HPDE6-E6E7 (cell line): ENCODE measurements around the gene OCRL.

Experiments used
- DNase-seq: peaks from one replicate; pipeline ENCODE4 v3.0.0; 2011; ENCODE audit warnings: missing footprints; ENCODE audit errors: extremely low spot score

OCRL gene

DNA sequence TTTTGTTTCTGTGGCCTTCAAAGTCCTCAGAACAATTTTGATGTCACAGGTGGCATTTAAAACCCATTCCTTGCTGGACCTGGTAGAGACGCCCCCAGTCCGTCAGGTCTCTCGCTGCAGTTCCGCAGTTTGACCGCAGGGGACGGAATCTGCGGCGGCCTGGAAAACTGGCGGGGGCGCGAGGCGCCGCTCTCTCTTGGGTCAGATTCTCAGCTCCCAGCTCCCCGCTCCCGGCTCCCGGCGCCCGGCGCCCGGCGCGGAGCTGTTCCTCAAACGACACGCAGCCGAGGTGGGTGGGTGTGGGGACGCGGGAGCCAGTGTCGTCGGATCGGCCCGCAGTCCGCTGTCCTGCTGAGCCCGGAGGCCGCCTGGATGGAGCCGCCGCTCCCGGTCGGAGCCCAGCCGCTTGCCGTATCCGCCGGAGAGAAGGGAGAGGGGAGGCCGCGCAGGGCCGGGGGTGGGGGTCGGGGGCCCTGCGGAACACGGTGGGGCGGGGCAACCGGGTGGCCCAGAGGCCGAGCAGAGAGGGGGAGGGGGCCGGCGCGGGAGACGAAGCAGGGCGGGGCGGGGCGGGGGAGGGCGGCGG lies at the start of gene OCRL:
TSS of gene OCRL (plus strand) at position 192 of the 586 bp plus-strand sequence. CDS start at position 373, 181 bp downstream.
- DNase-seq: peak; percentile 55

- DNase-seq: no peak
Measured at GRCh38 chrX:129490330-129490729, 49.7 kb upstream of the OCRL start.

DNA sequence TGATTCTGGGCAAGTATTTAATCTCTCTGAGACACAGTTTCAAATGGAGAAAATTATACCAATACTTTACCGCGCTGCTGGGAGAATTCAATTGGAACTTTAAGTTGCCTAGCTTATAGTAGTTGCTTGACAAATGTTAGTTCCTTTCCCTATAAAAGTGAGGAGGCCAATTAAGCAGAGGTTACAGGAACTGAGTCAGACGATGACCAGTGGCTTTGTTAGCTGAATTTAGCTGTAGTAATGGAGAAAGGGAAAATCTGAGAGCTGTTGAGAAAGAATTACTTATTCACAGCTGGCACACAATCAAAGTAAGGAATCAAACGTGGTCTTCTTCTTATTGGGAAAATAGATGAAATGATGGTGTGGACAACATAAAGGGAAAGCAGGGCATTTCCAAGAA lies 46.4 kb upstream of the OCRL start:
- no peak for DNase-seq

GRCh38 chrX:129494887-129495286 lies 45.2 kb upstream of the OCRL start:
- no peak for DNase-seq

GRCh38 chrX:129495900-129496299 lies 44.2 kb upstream of the OCRL start:
- DNase-seq: no peak

- no peak for DNase-seq
Measured at GRCh38 chrX:129496625-129497024, 43.4 kb upstream of the OCRL start.

- no peak for DNase-seq
Measured at GRCh38 chrX:129497146-129497843, 42.8 kb upstream of the OCRL start.

DNA sequence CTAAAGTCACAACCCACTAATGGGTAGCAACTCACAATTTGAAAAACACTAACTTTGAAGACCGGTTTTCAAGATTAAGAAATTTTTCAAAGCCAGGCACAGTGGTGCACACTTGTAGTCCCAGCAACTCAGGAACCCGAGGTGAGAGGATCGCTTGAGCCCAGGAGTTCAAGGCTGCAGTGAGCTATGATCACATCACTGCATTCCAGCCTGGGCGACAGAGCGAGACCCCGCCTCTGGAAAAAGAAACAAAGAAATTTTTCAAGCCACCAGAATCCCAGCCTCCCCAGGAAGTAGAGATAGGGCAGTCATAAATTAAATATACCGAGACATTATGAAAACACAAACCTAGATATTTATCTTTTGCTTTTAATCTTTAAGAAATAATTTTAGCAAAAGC lies 29.7 kb upstream of the OCRL start:
- no peak for DNase-seq

- no peak for DNase-seq
Measured at GRCh38 chrX:129511689-129512088, 28.4 kb upstream of the OCRL start.

- no peak for DNase-seq
Measured at GRCh38 chrX:129512409-129512808, 27.6 kb upstream of the OCRL start.

DNA sequence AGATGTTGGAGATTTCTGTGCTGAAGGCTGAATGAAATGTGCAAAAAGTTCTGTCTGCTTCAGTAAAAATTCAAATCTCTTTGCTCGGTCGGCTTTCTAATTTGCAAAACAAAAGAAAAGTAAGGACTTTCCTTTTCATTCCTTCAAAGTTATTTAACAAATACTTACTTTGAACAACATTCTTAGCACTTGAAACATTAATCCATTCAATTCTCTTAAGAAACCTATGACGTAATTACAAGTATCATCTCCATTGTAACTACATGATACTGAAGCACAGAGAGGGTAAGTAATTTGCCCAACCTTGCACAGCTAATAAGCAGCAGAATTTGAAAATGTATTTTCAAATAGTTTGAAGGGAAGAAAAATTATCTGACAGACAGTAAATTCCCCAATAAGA lies 23.7 kb upstream of the OCRL start:
- DNase-seq: no peak

DNA sequence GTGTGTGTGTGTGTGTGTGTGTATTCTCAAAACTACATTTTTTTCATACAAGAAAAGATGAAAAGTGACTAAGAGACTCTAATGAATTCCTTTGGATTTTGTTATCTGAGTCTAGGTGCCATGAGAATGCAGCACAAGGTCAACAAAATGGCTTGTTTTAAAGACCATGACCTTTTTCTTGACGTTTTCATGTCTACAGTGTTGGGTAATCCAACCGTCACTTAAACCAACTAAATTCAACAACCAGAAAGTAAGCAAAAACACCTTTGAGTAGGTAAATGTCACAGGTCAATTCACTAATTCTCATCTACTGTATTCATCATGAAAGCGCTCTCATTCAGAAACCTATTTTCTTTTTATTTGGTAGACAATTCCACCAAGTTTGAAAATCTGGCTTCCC lies 19.9 kb upstream of the OCRL start:
- DNase-seq: no peak

- peak; percentile 17 for DNase-seq
Measured at GRCh38 chrX:129522184-129523078, 17.6 kb upstream of the OCRL start.

GRCh38 chrX:129523079-129523911 lies 16.8 kb upstream of the OCRL start, which contains the start of gene SMARCA1:
Gene SMARCA1, minus strand, starts transcription at chrX:129523490. Its CDS starts 120 bp downstream, at chrX:129523370.
- no peak for DNase-seq

DNA sequence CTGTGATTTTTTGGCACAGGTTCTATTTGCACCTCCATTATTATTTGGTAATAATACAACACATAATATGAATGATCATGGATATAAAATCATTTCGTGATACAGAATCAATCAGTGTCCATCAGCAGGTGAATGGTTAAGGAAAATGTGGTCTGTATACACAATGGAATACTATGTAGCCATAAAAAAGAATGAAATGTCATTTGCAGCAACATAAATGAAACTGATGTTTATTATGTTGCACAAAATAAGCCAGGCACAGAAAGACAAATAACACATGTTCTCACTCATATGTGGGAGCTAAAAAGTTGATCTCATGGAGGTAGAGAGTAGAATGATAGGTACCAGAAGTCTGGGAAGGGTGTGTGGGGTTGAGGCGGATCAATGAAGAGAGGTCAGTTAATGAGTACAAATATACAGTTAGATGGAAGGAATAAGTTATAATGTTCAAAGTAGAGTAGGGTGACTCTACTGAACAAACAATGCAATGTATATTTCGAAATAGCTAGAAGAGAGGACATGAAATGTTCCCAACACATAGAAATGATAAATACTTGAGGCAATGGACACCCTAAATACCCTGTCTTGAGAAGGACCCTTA lies 15.7 kb upstream of the OCRL start:
- no peak for DNase-seq

- no peak for DNase-seq
Measured at GRCh38 chrX:129525162-129525561, 14.9 kb upstream of the OCRL start.

GRCh38 chrX:129525896-129526295 lies 14.2 kb upstream of the OCRL start:
- DNase-seq: no peak

DNA sequence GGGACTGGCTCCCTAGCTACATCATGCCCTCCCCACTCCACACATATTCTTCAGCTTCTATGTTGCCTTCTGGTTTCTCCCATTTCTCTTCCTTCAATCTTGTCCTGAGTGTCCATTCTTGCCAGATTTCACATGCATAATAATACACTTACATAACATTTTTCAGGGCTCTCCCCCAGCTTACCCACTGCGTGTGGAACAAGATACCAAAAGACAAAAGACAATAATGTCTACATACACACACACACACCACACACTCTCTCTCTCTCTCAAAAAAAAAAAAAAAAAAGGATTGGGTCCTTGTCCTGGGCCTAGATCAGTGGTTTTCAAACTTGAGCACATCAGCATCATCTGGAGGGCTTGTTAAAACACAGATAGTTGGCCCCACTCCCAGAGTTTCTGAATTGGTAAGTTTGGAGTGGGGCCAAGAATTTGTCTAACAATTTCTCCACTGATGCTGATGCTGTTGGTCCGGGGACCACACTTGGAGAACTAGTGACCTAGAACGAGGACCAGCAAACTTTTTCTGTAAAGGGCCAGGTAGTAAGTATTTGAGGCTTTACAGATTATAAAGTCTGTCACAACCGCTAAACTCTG lies 10.3 kb upstream of the OCRL start:
- no peak for DNase-seq

- no peak for DNase-seq
Measured at GRCh38 chrX:129530410-129530809, 9.6 kb upstream of the OCRL start.

DNA sequence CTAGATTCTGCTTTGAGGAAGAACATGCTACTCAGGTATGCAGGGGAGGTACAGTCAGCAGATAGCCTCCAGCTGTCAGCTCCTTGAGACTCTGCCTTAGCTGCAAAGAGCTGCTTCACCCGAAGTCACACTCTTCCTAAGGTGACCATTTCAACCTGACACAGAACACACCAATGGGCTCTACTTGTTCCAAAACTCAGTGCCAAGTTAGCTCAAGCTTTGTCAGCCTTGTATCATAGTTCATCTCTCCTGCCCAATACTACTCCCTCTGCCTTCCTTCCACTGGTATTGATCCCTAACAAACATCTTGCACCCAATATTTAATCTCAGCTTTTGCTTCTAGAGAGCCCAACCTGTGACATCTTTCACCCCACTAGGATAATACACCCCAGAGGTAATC lies 8.9 kb upstream of the OCRL start:
- DNase-seq: no peak
